DND-41 (cell line): ENCODE data around the gene HP1BP3.

ENCODE experiments used
- ATAC-seq: fragments of 200-7000 bp; cut with Tn5 transposase; 3 replicates; pipeline ENCODE4 v1.9.1; 2021; ENCODE audit warnings: low read depth; ENCODE audit not compliant: insufficient read depth
- DNase-seq: peaks from one replicate; pipeline ENCODE4 v3.0.0-alpha.2; 2020
- H2AFZ ChIP-seq: 2 replicates; pipeline ENCODE4 v1.6.0; 2012; ENCODE audit warnings: low read depth, low read length
- H3K27ac ChIP-seq: 2 replicates; pipeline ENCODE4 v1.5.1; 2012; ENCODE audit warnings: low read length, inconsistent platforms
- H3K27me3 ChIP-seq: fragments of 200-600 bp; sonication (generic); 2 replicates; pipeline ENCODE4 v1.6.0; 2012; ENCODE audit warnings: low read length, mild to moderate bottlenecking, inconsistent platforms; ENCODE audit not compliant: insufficient read depth, poor library complexity
- H3K36me3 ChIP-seq: 2 replicates; pipeline ENCODE4 v1.5.1; 2012; ENCODE audit warnings: low read length, inconsistent platforms; ENCODE audit not compliant: insufficient read depth
- H3K4me1 ChIP-seq: 2 replicates; pipeline ENCODE4 v1.5.1; 2012; ENCODE audit warnings: mild to moderate bottlenecking, low read length; ENCODE audit not compliant: insufficient read depth
- H3K4me2 ChIP-seq: 2 replicates; pipeline ENCODE4 v1.6.0; 2012; ENCODE audit warnings: mild to moderate bottlenecking, moderate library complexity, low read length, inconsistent platforms; ENCODE audit not compliant: insufficient read depth
- H3K4me3 ChIP-seq, 2 experiments: fragments of 200-600 bp in 1 of 2; shearing (Covaris generic) in 1 of 2; 2 replicates each; pipeline ENCODE4 v1.5.1; 2012 to 2016; ENCODE audit warnings: inconsistent platforms in 2 of 2, low read length in 2 of 2, mild to moderate bottlenecking in 2 of 2, low read depth in 1 of 2, moderate library complexity in 1 of 2
- H3K79me2 ChIP-seq: 2 replicates; pipeline ENCODE4 v1.6.0; 2012; ENCODE audit warnings: low read length, inconsistent platforms; ENCODE audit not compliant: insufficient read depth
- H3K9ac ChIP-seq: 2 replicates; pipeline ENCODE4 v1.6.0; 2012; ENCODE audit warnings: low read depth, mild to moderate bottlenecking, inconsistent platforms, low read length, moderate library complexity
- H3K9me3 ChIP-seq: 2 replicates; pipeline ENCODE4 v1.5.1; 2012; ENCODE audit warnings: low read length, moderate library complexity, mild to moderate bottlenecking, inconsistent platforms; ENCODE audit not compliant: insufficient read depth, severe bottlenecking
- H4K20me1 ChIP-seq: 2 replicates; pipeline ENCODE4 v1.6.0; 2012; ENCODE audit warnings: low read length; ENCODE audit not compliant: insufficient read depth
- EZH2 ChIP-seq: IDR thresholded peaks from 3 replicates; pipeline ENCODE4 v1.6.1; 2012; ENCODE audit warnings: borderline replicate concordance, low read depth, mild to moderate bottlenecking, moderate library complexity, low read length, inconsistent platforms; ENCODE audit not compliant: severe bottlenecking
- TF ChIP-seq, protein P1 (sequence below): IDR thresholded peaks from 2 replicates; pipeline ENCODE4 v1.5.1; 2012; ENCODE audit warnings: borderline replicate concordance, low read length, moderate library complexity, mild to moderate bottlenecking; ENCODE audit not compliant: poor library complexity, severe bottlenecking; ENCODE audit errors: extremely low read depth

HP1BP3 gene

GRCh38 chr1:20730690-20731056, 56.4 kb downstream of the HP1BP3 start:
- Histone ChIP-seq H3K27ac (no peak overlapping the region), H2AFZ (no peak overlapping the region), H3K4me1 (no peaks in the 10 kb centered on the region), H3K27me3 (peaks cover 12% of the 10 kb centered on the region), H4K20me1 (peaks cover 6% of the 10 kb centered on the region; the same call in 1 of the 2 replicates), H3K9me3 (no peaks in the 10 kb centered on the region), H3K4me2 (no peak overlapping the region), H3K9ac (no peak overlapping the region), H3K79me2 (no peaks in the 10 kb centered on the region), H3K36me3 (no peaks in the 10 kb centered on the region), H3K4me3 (no peak overlapping the region)
- DNase-seq (no peak), ATAC-seq (no peak)
- TF ChIP-seq EZH2 = no peak
- TF ChIP-seq, protein P1, sequence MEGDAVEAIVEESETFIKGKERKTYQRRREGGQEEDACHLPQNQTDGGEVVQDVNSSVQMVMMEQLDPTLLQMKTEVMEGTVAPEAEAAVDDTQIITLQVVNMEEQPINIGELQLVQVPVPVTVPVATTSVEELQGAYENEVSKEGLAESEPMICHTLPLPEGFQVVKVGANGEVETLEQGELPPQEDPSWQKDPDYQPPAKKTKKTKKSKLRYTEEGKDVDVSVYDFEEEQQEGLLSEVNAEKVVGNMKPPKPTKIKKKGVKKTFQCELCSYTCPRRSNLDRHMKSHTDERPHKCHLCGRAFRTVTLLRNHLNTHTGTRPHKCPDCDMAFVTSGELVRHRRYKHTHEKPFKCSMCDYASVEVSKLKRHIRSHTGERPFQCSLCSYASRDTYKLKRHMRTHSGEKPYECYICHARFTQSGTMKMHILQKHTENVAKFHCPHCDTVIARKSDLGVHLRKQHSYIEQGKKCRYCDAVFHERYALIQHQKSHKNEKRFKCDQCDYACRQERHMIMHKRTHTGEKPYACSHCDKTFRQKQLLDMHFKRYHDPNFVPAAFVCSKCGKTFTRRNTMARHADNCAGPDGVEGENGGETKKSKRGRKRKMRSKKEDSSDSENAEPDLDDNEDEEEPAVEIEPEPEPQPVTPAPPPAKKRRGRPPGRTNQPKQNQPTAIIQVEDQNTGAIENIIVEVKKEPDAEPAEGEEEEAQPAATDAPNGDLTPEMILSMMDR = no peak

DNA sequence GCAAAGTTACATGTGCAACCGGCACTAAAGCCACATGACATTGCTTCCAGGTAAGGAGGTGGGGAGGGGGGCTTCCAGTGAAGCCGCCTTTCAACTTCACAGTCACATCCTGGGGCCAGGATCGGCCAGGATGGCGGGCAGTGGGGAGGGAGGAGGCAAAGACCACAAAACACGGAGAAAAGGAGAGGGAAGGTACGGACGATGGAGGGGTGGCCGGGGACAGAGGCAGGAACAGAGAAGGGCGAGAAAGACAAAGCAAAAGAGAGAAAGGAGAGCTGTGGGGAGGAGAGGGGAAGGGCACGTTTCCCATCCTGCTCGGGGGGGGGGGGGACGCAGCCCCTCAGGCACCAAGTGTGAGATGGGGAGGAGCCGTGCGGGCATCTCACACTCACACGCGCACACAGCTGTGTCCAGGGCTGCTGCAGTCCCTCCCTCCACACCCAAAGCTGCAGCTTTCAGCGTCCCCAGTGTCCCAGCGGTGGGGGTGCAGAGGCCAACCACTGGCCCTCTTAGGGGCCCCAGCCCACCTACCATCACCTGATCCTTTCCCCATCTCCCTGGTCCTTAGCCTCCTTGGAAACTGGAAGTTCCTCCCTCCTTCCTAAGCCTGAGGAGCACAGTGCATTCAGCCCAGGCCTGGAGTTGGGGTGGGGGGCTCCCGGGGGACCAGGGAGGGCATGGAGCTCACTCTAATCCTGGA, 57.0 kb downstream of the HP1BP3 start:
- no peak overlapping the region for H3K4me3 ChIP-seq
- DNase-seq = no peak

GRCh38 chr1:20729155-20729931, 57.8 kb downstream of the HP1BP3 start:
- Histone ChIP-seq H3K9me3 (no peaks in the 10 kb centered on the region), H2AFZ (no peak overlapping the region), H3K79me2 (no peaks in the 10 kb centered on the region), H3K36me3 (no peaks in the 10 kb centered on the region), H3K27me3 (peaks cover 12% of the 10 kb centered on the region), H3K4me1 (no peaks in the 10 kb centered on the region), H3K4me3 (no peak overlapping the region), H3K4me2 (no peak overlapping the region), H3K27ac (no peak overlapping the region), H3K9ac (no peak overlapping the region), H4K20me1 (peaks cover 6% of the 10 kb centered on the region; the same call in 1 of the 2 replicates)
- DNase-seq (no peak), ATAC-seq (no peak)
- TF ChIP-seq EZH2 = no peak
- TF ChIP-seq, protein P1 = no peak

More for the DNA sequence above, 57.0 kb downstream of the HP1BP3 start:
- no peak overlapping the region for H3K27ac ChIP-seq
- no peak overlapping the region for H2AFZ ChIP-seq
- H3K9me3 ChIP-seq = no peaks in the 10 kb centered on the region
- no peaks in the 10 kb centered on the region for H3K79me2 ChIP-seq
- no peaks in the 10 kb centered on the region for H3K36me3 ChIP-seq
- no peak overlapping the region for H3K4me2 ChIP-seq
- no peak for ATAC-seq
- H3K4me1 ChIP-seq = no peaks in the 10 kb centered on the region
- no peak overlapping the region for H3K9ac ChIP-seq
- H4K20me1 ChIP-seq = peaks cover 6% of the 10 kb centered on the region; the same call in 1 of the 2 replicates
- peaks cover 12% of the 10 kb centered on the region for H3K27me3 ChIP-seq
- TF ChIP-seq, protein P1 = no peak
- no peak for TF ChIP-seq EZH2
